CD4-positive, alpha-beta T cell (primary cell): ENCODE results near the gene RAB3B. TPM values are rescaled to one million over a fixed set of nuclear protein-coding genes. Genes with fewer than 3 reads are reported as not detected.
"Not testable (repeated sequence)": the region's sequence is repeated elsewhere in the genome, so short reads cannot be mapped to it uniquely, and the experiment has no call there.

Experiments used
- ATAC-seq: fragments of 200-7000 bp; cut with Tn5 transposase; one replicate; pipeline ENCODE4 v1.10.0; 2022; ENCODE audit warnings: mild to moderate bottlenecking; ENCODE audit not compliant: poor library complexity
- CTCF ChIA-PET: fragments of 350-600 bp; sonication (Branson Sonifier 250); formaldehyde crosslinking; loops from one replicate; lab custom pipeline; 2021; ENCODE audit warnings: antibody characterized with exemption, inconsistent platforms; lab: Charles Lee
- POLR2A ChIA-PET: fragments of 350-600 bp; sonication (Branson Sonifier 250); formaldehyde crosslinking; loops from one replicate; lab custom pipeline; 2021; ENCODE audit warnings: antibody characterized with exemption, inconsistent platforms; lab: Charles Lee
- DNase-seq, 14 experiments: peaks; one replicate each; pipeline ENCODE4 v3.0.0-alpha.2; 2013 to 2020; ENCODE audit warnings: mixed read lengths in 2 of 14
- H3K27ac ChIP-seq, 2 donors: one replicate each; pipeline versions ENCODE4 v1.5.1 to v1.7.0; 2013; ENCODE audit warnings: low read length in 2 of 2, low read depth in 1 of 2, mild to moderate bottlenecking in 1 of 2
- H3K27me3 ChIP-seq, 2 experiments: 1 replicate in 1 of 2; 2 replicates in 1 of 2; pipeline versions ENCODE4 v1.6.1 to v1.7.0; 2013; ENCODE audit warnings: low read length in 2 of 2, control low read depth in 1 of 2, mild to moderate bottlenecking in 1 of 2, moderate library complexity in 1 of 2; ENCODE audit not compliant: insufficient read depth in 2 of 2, control insufficient read depth in 1 of 2
- H3K36me3 ChIP-seq: one replicate; pipeline ENCODE4 v1.6.1; 2013; ENCODE audit warnings: low read length, control low read depth; ENCODE audit not compliant: insufficient read depth
- H3K4me1 ChIP-seq: one replicate; pipeline ENCODE4 v1.6.1; 2013; ENCODE audit warnings: low read length, control low read depth; ENCODE audit not compliant: insufficient read depth
- H3K4me3 ChIP-seq: one replicate; pipeline ENCODE4 v1.5.1; 2013; ENCODE audit warnings: mild to moderate bottlenecking, low read length, moderate library complexity
- H3K9me3 ChIP-seq, 2 experiments: 1 replicate in 1 of 2; 2 replicates in 1 of 2; pipeline versions ENCODE4 v1.6.1 to v1.7.0; 2013; ENCODE audit warnings: low read length in 2 of 2, mild to moderate bottlenecking in 2 of 2, control low read depth in 1 of 2, moderate library complexity in 1 of 2; ENCODE audit not compliant: control insufficient read depth in 1 of 2, insufficient read depth in 1 of 2
- H3K27ac Mint-ChIP-seq: one replicate; pipeline ENCODE4 v1.8.0; 2020; ENCODE audit warnings: mixed read lengths
- H3K27me3 Mint-ChIP-seq: one replicate; pipeline ENCODE4 v1.8.0; 2021; ENCODE audit warnings: mixed read lengths
- H3K36me3 Mint-ChIP-seq: one replicate; pipeline ENCODE4 v1.8.0; 2021; ENCODE audit warnings: low read depth, mixed read lengths
- H3K4me1 Mint-ChIP-seq: one replicate; pipeline ENCODE4 v1.8.0; 2021; ENCODE audit warnings: low read depth, mixed read lengths
- H3K4me3 Mint-ChIP-seq: one replicate; pipeline ENCODE4 v1.8.0; 2020; ENCODE audit warnings: mild to moderate bottlenecking, mixed read lengths
- H3K9me3 Mint-ChIP-seq: one replicate; pipeline ENCODE4 v1.8.0; 2020; ENCODE audit warnings: mixed read lengths
- CTCF ChIP-seq: fragments of 200-600 bp; IDR thresholded peaks from one replicate; pipeline ENCODE4 v1.8.0; 2022; ENCODE audit warnings: antibody characterized with exemption, mild to moderate bottlenecking
- intact Hi-C, 2 experiments: fragments of 100-400 bp; cut with DNase I in 1 of 2; cut with micrococcal nuclease in 1 of 2; formaldehyde crosslinking; loops; one replicate each; pipeline versions ENCODE4 v1.15.1 to v1.9.0; 2023 to 2025; cut with DNase I, micrococcal nuclease
- total RNA-seq, 174 experiments: library from RNA in 2 of 174; stranded (reverse) in 2 of 174; gene quantifications; one replicate each; pipeline ENCODE4 v1.2.3 and lab custom pipeline; 2021 to 2026

The RAB3B gene
- total RNA-seq, 2 experiments from 2014 or later = not detected

DNA sequence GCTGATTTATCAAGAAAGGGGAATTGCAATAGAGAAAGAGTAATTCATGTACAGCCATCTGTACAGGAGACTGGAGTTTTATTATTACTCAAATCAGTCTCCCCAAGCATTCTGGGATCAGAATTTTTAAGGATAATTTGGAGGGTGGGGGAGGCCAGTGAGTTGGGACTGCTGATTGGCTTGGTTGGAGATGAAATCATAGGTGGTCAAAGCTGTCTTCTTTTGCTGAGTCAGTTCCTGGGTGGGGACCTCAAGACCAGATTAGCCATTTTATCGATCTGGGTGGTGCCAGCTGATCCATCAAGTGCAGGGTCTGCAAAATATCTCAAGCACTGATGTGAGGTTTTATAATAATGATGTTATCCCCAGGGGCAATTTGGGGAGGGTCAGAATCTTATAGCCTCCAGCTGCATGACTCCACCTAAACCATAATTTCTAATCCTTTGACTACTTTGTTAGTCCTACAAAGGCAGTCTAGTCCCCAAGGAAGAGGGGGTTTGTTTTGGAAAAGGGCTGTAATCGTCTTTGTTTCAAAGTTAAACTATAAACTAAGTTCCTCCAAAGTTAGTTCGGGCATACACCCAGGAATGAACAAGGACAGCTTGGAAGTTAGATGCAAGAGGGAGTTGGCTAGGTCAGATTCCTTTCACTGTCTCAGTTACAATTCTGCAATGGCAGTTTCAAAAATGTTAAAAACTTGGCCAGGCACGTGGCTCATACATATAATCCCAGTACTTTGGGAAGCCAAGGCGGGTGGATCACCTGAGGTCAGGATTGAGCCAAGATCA lies 16.9 kb upstream of the RAB3B start:
- ChIA-PET CTCF (no interaction called here), POLR2A (no interaction called here)
- intact Hi-C loops = no loop called here
- Histone ChIP-seq H3K9me3 (no peaks in the 10 kb centered on the region), H3K4me1 (no peaks in the 10 kb centered on the region), H3K27me3 (peaks cover 9 to 11% of the 10 kb centered on the region in 2 experiments), H3K36me3 (no peaks in the 10 kb centered on the region), H3K27ac (no peak overlapping the region), H3K4me3 (no peak overlapping the region)
- Mint-ChIP-seq H3K4me3 (no peak overlapping the region), H3K9me3 (no peaks in the 10 kb centered on the region), H3K4me1 (no peaks in the 10 kb centered on the region), H3K27ac (no peak overlapping the region), H3K27me3 (peaks cover 39% of the 10 kb centered on the region), H3K36me3 (no peaks in the 10 kb centered on the region)
- no peak for TF ChIP-seq CTCF
- DNase-seq = no peak
- ATAC-seq = no peak

DNA sequence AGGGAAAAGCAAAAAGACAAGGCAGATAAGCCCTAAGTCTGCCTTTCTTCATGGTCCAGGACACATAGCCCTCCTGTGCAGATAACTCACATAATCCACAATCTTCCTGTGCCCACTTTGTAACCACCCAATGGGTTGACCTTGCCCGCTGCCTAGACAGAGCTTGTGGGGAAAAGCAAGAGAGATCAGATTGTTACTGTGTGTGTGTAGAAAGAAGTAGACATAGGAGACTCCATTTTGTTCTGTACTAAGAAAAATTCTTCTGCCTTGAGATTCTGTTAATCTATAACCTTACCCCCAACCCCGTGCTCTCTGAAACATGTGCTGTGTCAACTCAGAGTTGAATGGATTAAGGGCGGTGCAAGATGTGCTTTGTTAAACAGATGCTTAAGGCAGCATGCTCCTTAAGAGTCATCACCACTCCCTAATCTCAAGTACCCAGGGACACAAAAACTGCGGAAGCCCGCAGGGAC lies 15.6 kb upstream of the RAB3B start:
- POLR2A ChIA-PET, H3K9me3 Mint-ChIP-seq, ATAC-seq, H3K9me3 ChIP-seq, H3K36me3 Mint-ChIP-seq, H3K4me3 ChIP-seq, H3K27ac Mint-ChIP-seq, H3K36me3 ChIP-seq, DNase-seq, H3K4me1 ChIP-seq, H3K4me3 Mint-ChIP-seq, H3K4me1 Mint-ChIP-seq, intact Hi-C loops, H3K27ac ChIP-seq: not testable (repeated sequence)
- H3K27me3 ChIP-seq = peaks cover 9 to 11% of the 10 kb centered on the region in 2 experiments
- peaks cover 42% of the 10 kb centered on the region for H3K27me3 Mint-ChIP-seq
- CTCF ChIA-PET = interaction anchor here (1.2 kb wide), 1 partner anchor 110 kb away, joined by 3 read pairs; no protein-coding TSS in a partner anchor

DNA sequence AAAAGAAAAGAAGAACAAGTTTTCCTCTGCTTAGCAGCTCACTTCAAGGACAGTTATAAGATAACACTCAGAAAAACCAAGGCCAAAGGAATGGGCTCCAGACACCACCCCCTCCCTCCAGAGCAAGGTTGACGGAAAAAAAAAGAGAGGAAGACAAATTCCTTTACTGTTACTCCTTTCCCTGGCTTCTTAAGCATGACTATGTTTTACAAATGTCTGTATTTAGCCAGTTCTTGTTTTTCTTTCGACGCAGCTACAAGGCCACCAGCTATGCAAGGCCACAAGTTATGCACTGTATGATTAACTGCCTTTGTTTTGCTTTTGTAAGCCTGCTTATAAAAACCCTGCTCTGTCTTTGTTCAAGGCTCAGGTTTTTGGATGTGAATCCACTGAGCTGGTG lies 15.0 kb upstream of the RAB3B start:
- peaks cover 45% of the 10 kb centered on the region for H3K27me3 Mint-ChIP-seq
- H3K27ac Mint-ChIP-seq, H3K4me1 Mint-ChIP-seq, H3K4me3 Mint-ChIP-seq, H3K36me3 ChIP-seq, DNase-seq, H3K27ac ChIP-seq, H3K9me3 ChIP-seq, H3K36me3 Mint-ChIP-seq, ATAC-seq, H3K9me3 Mint-ChIP-seq, POLR2A ChIA-PET, H3K4me3 ChIP-seq, H3K4me1 ChIP-seq, intact Hi-C loops: not testable (repeated sequence)
- CTCF ChIA-PET = interaction anchor here (1.2 kb wide), 1 partner anchor 109 kb away, joined by 3 read pairs; no protein-coding TSS in a partner anchor
- peaks cover 9 to 11% of the 10 kb centered on the region in 2 experiments for H3K27me3 ChIP-seq

GRCh38 chr1:52003877-52004276 lies 13.4 kb upstream of the RAB3B start:
- intact Hi-C loops = no loop called here
- Mint-ChIP-seq H3K4me1 (no peaks in the 10 kb centered on the region), H3K27me3 (peaks cover 43% of the 10 kb centered on the region), H3K27ac (no peak overlapping the region), H3K9me3 (no peaks in the 10 kb centered on the region), H3K4me3 (no peak overlapping the region), H3K36me3 (no peaks in the 10 kb centered on the region)
- Histone ChIP-seq H3K9me3 (no peaks in the 10 kb centered on the region), H3K27me3 (peaks cover 9 to 11% of the 10 kb centered on the region in 2 experiments), H3K36me3 (no peaks in the 10 kb centered on the region), H3K4me3 (no peak overlapping the region), H3K27ac (no peak overlapping the region), H3K4me1 (no peaks in the 10 kb centered on the region)
- ATAC-seq = no peak
- POLR2A ChIA-PET = no interaction called here
- CTCF ChIA-PET = no interaction called here
- no peak for DNase-seq
- no peak for TF ChIP-seq CTCF
